ENCODE data around the gene IFIT1B.

Gene IFIT1B

GRCh38 chr10:89357975-89358374, 19.9 kb upstream of the IFIT1B start:
- no peak overlapping the region for H4K8ac ChIP-seq (ENCODE audit: low read depth, low read length)
- H3K79me2 ChIP-seq (ENCODE audit: control insufficient read depth, insufficient read depth, low read length): no peaks in the 10 kb centered on the region
- H3K4me1 ChIP-seq (ENCODE audit: control insufficient read depth, low read depth, low read length): no peaks in the 10 kb centered on the region
- H3K23ac ChIP-seq (ENCODE audit: low read length): no peak overlapping the region
- DNase-seq: no peak
- no peak overlapping the region for H2AK5ac ChIP-seq (ENCODE audit: low read length)
- no CpG with 5 or more reads among the region's 2 CpGs for WGBS (ENCODE audit: extremely low coverage, insufficient coverage, low lambda C conversion rate)
- H2BK5ac ChIP-seq (ENCODE audit: low read length): no peak overlapping the region
- H3K18ac ChIP-seq (ENCODE audit: low read length): no peak overlapping the region
- no peak overlapping the region for H3K4me3 ChIP-seq (ENCODE audit: low read length)
- no peak overlapping the region for H2BK120ac ChIP-seq (ENCODE audit: low read depth, low read length)
- H3K27me3 ChIP-seq (ENCODE audit: insufficient read depth, low read length, poor library complexity): no peaks in the 10 kb centered on the region
- H3K79me1 ChIP-seq (ENCODE audit: low read length): no peaks in the 10 kb centered on the region
- H3K4ac ChIP-seq (ENCODE audit: low read depth, low read length): no peak overlapping the region
- H3K36me3 ChIP-seq (ENCODE audit: control insufficient read depth, insufficient read depth, low read length): no peaks in the 10 kb centered on the region
- H3K27ac ChIP-seq (ENCODE audit: low read depth, low read length): no peak overlapping the region
- no peak overlapping the region for H2BK15ac ChIP-seq (replicated peaks; ENCODE audit: low read depth)
- no peak overlapping the region for H4K5ac ChIP-seq (ENCODE audit: low read length)
- no peak overlapping the region for H3K9ac ChIP-seq (ENCODE audit: low read length)
- no peak overlapping the region for H3K4me2 ChIP-seq (ENCODE audit: low read length)
- no peak overlapping the region for H3K56ac ChIP-seq (ENCODE audit: low read length)

DNA sequence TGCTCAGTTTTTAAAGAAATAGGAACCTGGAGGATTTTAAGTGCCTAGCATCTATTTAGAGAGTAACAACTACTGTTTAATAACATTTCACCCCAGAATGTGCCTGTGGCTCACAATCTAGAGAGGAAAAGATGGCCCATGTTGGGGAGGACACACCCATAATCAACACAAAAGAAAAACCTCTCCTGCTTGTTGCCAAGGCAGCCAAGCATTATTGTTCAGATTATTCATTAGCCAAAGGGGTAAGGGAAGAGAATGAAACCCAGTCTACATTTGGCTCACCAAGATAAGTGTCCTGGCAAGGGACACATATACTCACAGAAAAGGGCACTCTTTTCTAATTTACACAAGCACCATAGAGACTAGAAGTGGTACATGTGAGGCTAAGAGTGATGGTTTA, 17.7 kb upstream of the IFIT1B start:
- H3K79me2 ChIP-seq (ENCODE audit: control insufficient read depth, insufficient read depth, low read length): no peaks in the 10 kb centered on the region
- H2BK5ac ChIP-seq (ENCODE audit: low read length): no peak overlapping the region
- no peak overlapping the region for H3K4ac ChIP-seq (ENCODE audit: low read depth, low read length)
- H3K56ac ChIP-seq (ENCODE audit: low read length): no peak overlapping the region
- H3K9ac ChIP-seq (ENCODE audit: low read length): no peak overlapping the region
- H3K18ac ChIP-seq (ENCODE audit: low read length): no peak overlapping the region
- no peaks in the 10 kb centered on the region for H3K79me1 ChIP-seq (ENCODE audit: low read length)
- no peak overlapping the region for H2AK5ac ChIP-seq (ENCODE audit: low read length)
- H3K23ac ChIP-seq (ENCODE audit: low read length): no peak overlapping the region
- no peak overlapping the region for H3K4me2 ChIP-seq (ENCODE audit: low read length)
- no peak for DNase-seq
- no peak overlapping the region for H3K4me3 ChIP-seq (ENCODE audit: low read length)
- no peak overlapping the region for H3K27ac ChIP-seq (ENCODE audit: low read depth, low read length)
- no peaks in the 10 kb centered on the region for H3K27me3 ChIP-seq (ENCODE audit: insufficient read depth, low read length, poor library complexity)
- no peak overlapping the region for H2BK15ac ChIP-seq (replicated peaks; ENCODE audit: low read depth)
- H4K5ac ChIP-seq (ENCODE audit: low read length): no peak overlapping the region
- H3K4me1 ChIP-seq (ENCODE audit: control insufficient read depth, low read depth, low read length): no peaks in the 10 kb centered on the region
- no peak overlapping the region for H2BK120ac ChIP-seq (ENCODE audit: low read depth, low read length)
- H3K36me3 ChIP-seq (ENCODE audit: control insufficient read depth, insufficient read depth, low read length): no peaks in the 10 kb centered on the region
- no peak overlapping the region for H4K8ac ChIP-seq (ENCODE audit: low read depth, low read length)

DNA sequence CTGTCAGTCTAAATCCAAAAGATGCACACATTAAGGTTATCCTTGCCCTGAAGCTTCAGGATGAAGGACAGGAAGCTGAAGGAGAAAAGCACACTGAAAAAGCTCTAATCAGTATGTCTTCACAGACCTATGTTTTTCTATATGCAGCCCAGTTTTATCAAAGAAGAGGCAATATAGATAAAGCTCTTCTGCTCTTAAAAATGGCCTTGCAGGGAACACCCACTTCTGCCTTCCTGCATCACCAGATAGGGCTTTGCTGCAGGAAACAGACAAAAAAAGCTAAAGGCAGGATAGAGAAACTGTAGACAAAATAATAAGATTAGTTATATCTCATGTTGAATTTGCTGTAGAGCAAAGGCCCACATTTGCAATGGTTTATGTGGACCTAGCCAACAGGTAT, 14.9 kb upstream of the IFIT1B start:
- H3K4me3 ChIP-seq (ENCODE audit: low read length): no peak overlapping the region

GRCh38 chr10:89363729-89364442, 14.0 kb upstream of the IFIT1B start:
- no peak overlapping the region for H4K8ac ChIP-seq (ENCODE audit: low read depth, low read length)
- H2BK5ac ChIP-seq (ENCODE audit: low read length): no peak overlapping the region
- H3K4ac ChIP-seq (ENCODE audit: low read depth, low read length): no peak overlapping the region
- H4K5ac ChIP-seq (ENCODE audit: low read length): no peak overlapping the region
- peak overlapping the region; percentile 1 for H3K56ac ChIP-seq (ENCODE audit: low read length)
- no peaks in the 10 kb centered on the region for H3K27me3 ChIP-seq (ENCODE audit: insufficient read depth, low read length, poor library complexity)
- H3K4me1 ChIP-seq (ENCODE audit: control insufficient read depth, low read depth, low read length): peaks cover 5% of the 10 kb centered on the region
- no peak overlapping the region for H3K23ac ChIP-seq (ENCODE audit: low read length)
- no peak overlapping the region for H2BK120ac ChIP-seq (ENCODE audit: low read depth, low read length)
- H3K9ac ChIP-seq (ENCODE audit: low read length): no peak overlapping the region
- H3K79me2 ChIP-seq (ENCODE audit: control insufficient read depth, insufficient read depth, low read length): no peaks in the 10 kb centered on the region
- no peak overlapping the region for H3K18ac ChIP-seq (ENCODE audit: low read length)
- no peak overlapping the region for H2BK15ac ChIP-seq (replicated peaks; ENCODE audit: low read depth)
- no CpG with 5 or more reads among the region's 6 CpGs for WGBS (ENCODE audit: extremely low coverage, insufficient coverage, low lambda C conversion rate)
- no peaks in the 10 kb centered on the region for H3K79me1 ChIP-seq (ENCODE audit: low read length)
- no peak overlapping the region for H2AK5ac ChIP-seq (ENCODE audit: low read length)
- H3K27ac ChIP-seq (ENCODE audit: low read depth, low read length): no peak overlapping the region
- no peaks in the 10 kb centered on the region for H3K36me3 ChIP-seq (ENCODE audit: control insufficient read depth, insufficient read depth, low read length)
- no peak overlapping the region for H3K4me2 ChIP-seq (ENCODE audit: low read length)
- H3K4me3 ChIP-seq (ENCODE audit: low read length): no peak overlapping the region
- DNase-seq: no peak

More for the DNA sequence above, 14.9 kb upstream of the IFIT1B start:
- no peak overlapping the region for H3K4ac ChIP-seq (ENCODE audit: low read depth, low read length)
- DNase-seq: no peak
- no peaks in the 10 kb centered on the region for H3K36me3 ChIP-seq (ENCODE audit: control insufficient read depth, insufficient read depth, low read length)
- H3K27ac ChIP-seq (ENCODE audit: low read depth, low read length): no peak overlapping the region
- H3K4me1 ChIP-seq (ENCODE audit: control insufficient read depth, low read depth, low read length): peaks cover 3% of the 10 kb centered on the region
- no peak overlapping the region for H2BK15ac ChIP-seq (replicated peaks; ENCODE audit: low read depth)
- no peaks in the 10 kb centered on the region for H3K79me1 ChIP-seq (ENCODE audit: low read length)
- H2BK120ac ChIP-seq (ENCODE audit: low read depth, low read length): no peak overlapping the region
- no peak overlapping the region for H3K4me2 ChIP-seq (ENCODE audit: low read length)
- H3K79me2 ChIP-seq (ENCODE audit: control insufficient read depth, insufficient read depth, low read length): no peaks in the 10 kb centered on the region
- H3K18ac ChIP-seq (ENCODE audit: low read length): no peak overlapping the region
- no peak overlapping the region for H4K5ac ChIP-seq (ENCODE audit: low read length)
- H3K27me3 ChIP-seq (ENCODE audit: insufficient read depth, low read length, poor library complexity): no peaks in the 10 kb centered on the region
- no peak overlapping the region for H2BK5ac ChIP-seq (ENCODE audit: low read length)
- H3K23ac ChIP-seq (ENCODE audit: low read length): no peak overlapping the region
- no peak overlapping the region for H2AK5ac ChIP-seq (ENCODE audit: low read length)
- no peak overlapping the region for H3K9ac ChIP-seq (ENCODE audit: low read length)
- H4K8ac ChIP-seq (ENCODE audit: low read depth, low read length): no peak overlapping the region
- no peak overlapping the region for H3K56ac ChIP-seq (ENCODE audit: low read length)

- H3K27ac ChIP-seq (ENCODE audit: low read depth, low read length): no peak overlapping the region
- no peak overlapping the region for H3K23ac ChIP-seq (ENCODE audit: low read length)
- H4K8ac ChIP-seq (ENCODE audit: low read depth, low read length): no peak overlapping the region
- no peak overlapping the region for H2AK5ac ChIP-seq (ENCODE audit: low read length)
- DNase-seq: no peak
- H3K4me3 ChIP-seq (ENCODE audit: low read length): no peak overlapping the region
- no peak overlapping the region for H4K5ac ChIP-seq (ENCODE audit: low read length)
- H3K9ac ChIP-seq (ENCODE audit: low read length): no peak overlapping the region
- no peaks in the 10 kb centered on the region for H3K27me3 ChIP-seq (ENCODE audit: insufficient read depth, low read length, poor library complexity)
- no CpG with 5 or more reads among the region's 1 CpG for WGBS (ENCODE audit: extremely low coverage, insufficient coverage, low lambda C conversion rate)
- H3K36me3 ChIP-seq (ENCODE audit: control insufficient read depth, insufficient read depth, low read length): no peaks in the 10 kb centered on the region
- H3K79me1 ChIP-seq (ENCODE audit: low read length): no peaks in the 10 kb centered on the region
- no peak overlapping the region for H3K56ac ChIP-seq (ENCODE audit: low read length)
- H2BK15ac ChIP-seq (replicated peaks; ENCODE audit: low read depth): peak overlapping the region; percentile 74
- H2BK5ac ChIP-seq (ENCODE audit: low read length): no peak overlapping the region
- no peak overlapping the region for H3K4me2 ChIP-seq (ENCODE audit: low read length)
- H2BK120ac ChIP-seq (ENCODE audit: low read depth, low read length): no peak overlapping the region
- H3K18ac ChIP-seq (ENCODE audit: low read length): no peak overlapping the region
- H3K79me2 ChIP-seq (ENCODE audit: control insufficient read depth, insufficient read depth, low read length): no peaks in the 10 kb centered on the region
- H3K4me1 ChIP-seq (ENCODE audit: control insufficient read depth, low read depth, low read length): peaks cover 8% of the 10 kb centered on the region
- no peak overlapping the region for H3K4ac ChIP-seq (ENCODE audit: low read depth, low read length)
Observed at GRCh38 chr10:89364531-89364930, 13.3 kb upstream of the IFIT1B start.

DNA sequence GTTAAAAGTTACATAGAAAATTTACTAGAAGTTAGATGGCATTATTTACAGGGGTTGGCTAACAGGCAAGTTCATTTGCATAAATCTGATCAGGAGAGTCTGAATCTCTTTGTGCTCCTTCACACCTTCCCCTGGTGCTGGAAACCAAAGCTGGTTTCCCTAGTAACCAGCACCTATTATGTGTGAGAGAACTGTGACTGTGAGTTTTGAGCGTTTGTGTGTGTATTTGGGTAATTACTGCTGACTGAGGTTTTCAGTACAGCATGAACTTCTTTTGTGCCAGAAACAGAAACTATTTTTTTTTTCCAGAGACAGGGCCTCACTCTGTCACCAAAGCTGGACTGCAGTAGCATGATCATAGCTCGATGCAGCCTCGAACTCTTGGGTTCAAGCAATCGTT, 10.3 kb upstream of the IFIT1B start:
- peaks cover 8% of the 10 kb centered on the region for H3K4me1 ChIP-seq (ENCODE audit: control insufficient read depth, low read depth, low read length)
- no peak overlapping the region for H3K4ac ChIP-seq (ENCODE audit: low read depth, low read length)
- WGBS (ENCODE audit: extremely low coverage, insufficient coverage, low lambda C conversion rate): no CpG with 5 or more reads among the region's 4 CpGs
- no peak overlapping the region for H2BK120ac ChIP-seq (ENCODE audit: low read depth, low read length)
- no peak overlapping the region for H3K4me3 ChIP-seq (ENCODE audit: low read length)
- peak overlapping the region; percentile 4 for H3K9ac ChIP-seq (ENCODE audit: low read length)
- no peaks in the 10 kb centered on the region for H3K27me3 ChIP-seq (ENCODE audit: insufficient read depth, low read length, poor library complexity)
- peak overlapping the region; percentile 42 for H2BK5ac ChIP-seq (ENCODE audit: low read length)
- H2BK15ac ChIP-seq (replicated peaks; ENCODE audit: low read depth): peak overlapping the region; percentile 94
- no peak overlapping the region for H3K56ac ChIP-seq (ENCODE audit: low read length)
- no peak overlapping the region for H3K4me2 ChIP-seq (ENCODE audit: low read length)
- H3K36me3 ChIP-seq (ENCODE audit: control insufficient read depth, insufficient read depth, low read length): no peaks in the 10 kb centered on the region
- no peak overlapping the region for H3K27ac ChIP-seq (ENCODE audit: low read depth, low read length)
- no peak overlapping the region for H4K5ac ChIP-seq (ENCODE audit: low read length)
- no peak overlapping the region for H2AK5ac ChIP-seq (ENCODE audit: low read length)
- H3K18ac ChIP-seq (ENCODE audit: low read length): peak overlapping the region; percentile 97
- no peak overlapping the region for H4K8ac ChIP-seq (ENCODE audit: low read depth, low read length)
- H3K79me2 ChIP-seq (ENCODE audit: control insufficient read depth, insufficient read depth, low read length): no peaks in the 10 kb centered on the region
- no peak overlapping the region for H3K23ac ChIP-seq (ENCODE audit: low read length)
- no peaks in the 10 kb centered on the region for H3K79me1 ChIP-seq (ENCODE audit: low read length)
- DNase-seq: peak; percentile 92

Measured in mesendoderm (in vitro differentiated cells).